OCI-LY3 (cell line): ENCODE results near the gene IVNS1ABP.

Experiments used
- CTCF ChIP-seq: fragments of 200-600, 300-600 bp; sonication (generic); IDR thresholded peaks from 2 replicates; pipeline ENCODE4 v1.5.1; 2014; ENCODE audit warnings: antibody characterized with exemption, low read length, low read depth
- EZH2phosphoT487 ChIP-seq: fragments of 200-600 bp; shearing (Covaris generic); IDR thresholded peaks from 2 replicates; pipeline ENCODE4 v1.6.1; 2018; ENCODE audit warnings: antibody characterized with exemption, mixed run types, low read depth

- TF ChIP-seq CTCF, result no peak
- TF ChIP-seq EZH2phosphoT487, result no peak
Measured at GRCh38 chr1:185249563-185249962, 67.5 kb downstream of the IVNS1ABP start.
